ENCODE results near the gene MYL10.
"Not testable (repeated sequence)": the region's sequence is repeated elsewhere in the genome, so short reads cannot be mapped to it uniquely, and the experiment has no call there.

Gene MYL10

DNA sequence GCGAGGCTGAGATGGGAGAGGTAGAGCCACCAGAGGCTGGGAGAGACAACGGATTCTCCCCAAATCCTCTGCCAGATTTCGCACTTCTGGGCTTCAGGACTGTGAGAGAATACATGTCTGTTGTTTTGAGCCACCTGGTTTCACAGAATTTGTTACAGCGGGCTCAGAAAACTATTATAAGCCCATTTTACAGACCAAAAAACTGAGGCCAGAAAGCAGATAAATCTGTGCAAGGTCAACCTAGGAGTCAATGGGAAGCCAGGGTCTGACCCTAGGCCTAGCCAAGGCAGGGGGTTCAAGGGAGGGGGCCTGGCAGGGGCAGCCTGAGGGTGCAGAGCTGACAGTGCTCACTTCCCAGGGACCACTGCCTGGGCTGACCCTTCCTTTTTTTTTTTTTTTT is 8.7 kb downstream of the MYL10 start:
- no peak for FAIRE-seq
- no peak for DNase-seq (ENCODE audit: low spot score)

DNA sequence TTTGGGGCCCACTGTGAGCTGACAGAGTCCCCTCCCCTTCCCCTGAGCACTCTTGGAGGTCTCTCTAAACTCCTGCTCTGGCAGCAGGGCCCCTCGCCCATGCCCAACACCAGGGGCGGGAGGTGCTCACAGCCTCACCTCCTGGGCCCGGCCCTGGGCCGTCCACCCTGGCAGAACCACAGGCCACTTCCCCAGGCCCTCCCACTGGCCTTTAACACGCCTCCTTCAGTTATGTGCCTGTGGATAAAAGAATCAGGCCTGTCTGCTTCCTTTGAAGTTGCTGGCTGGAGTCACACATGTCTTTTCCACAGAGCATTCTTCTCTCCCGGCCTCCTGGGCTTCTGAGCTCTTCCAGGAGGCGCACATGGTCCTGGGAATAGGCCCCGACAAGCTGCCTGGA is 10.2 kb downstream of the MYL10 start:
- FAIRE-seq (no peak), DNase-seq (ENCODE audit: low spot score) (no peak)

- no peak for DNase-seq (ENCODE audit: low spot score)
- no peak for FAIRE-seq
These were observed 10.8 kb downstream of the MYL10 start for GRCh38 chr7:101618207-101618839.

- no peak for FAIRE-seq
These were observed 11.5 kb downstream of the MYL10 start for GRCh38 chr7:101617451-101618206.

GRCh38 chr7:101615446-101615845 is 13.7 kb downstream of the MYL10 start:
- DNase-seq (ENCODE audit: low spot score) = no peak
- no peak for FAIRE-seq

More at GRCh38 chr7:101617451-101618206, 11.5 kb downstream of the MYL10 start:
- no peak for DNase-seq (ENCODE audit: low spot score)

DNA sequence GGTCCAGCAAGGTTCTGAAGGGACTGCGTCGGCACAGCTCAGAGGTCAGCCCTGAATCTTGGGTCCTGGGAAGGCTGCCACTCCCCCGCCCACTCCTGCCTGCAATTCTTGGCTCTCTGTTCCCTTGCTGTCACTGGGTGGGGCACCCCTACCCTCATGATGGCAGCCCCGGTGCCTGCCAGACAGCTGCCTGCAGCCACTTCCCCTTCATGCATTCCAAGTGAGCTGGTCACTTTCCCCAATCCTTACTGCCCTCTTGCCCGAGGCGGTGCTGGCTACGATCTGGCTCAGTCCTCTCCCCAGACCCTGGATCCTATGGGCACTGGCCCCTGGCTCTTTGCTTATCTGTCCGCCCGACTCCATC is 14.2 kb downstream of the MYL10 start:
- FAIRE-seq = no peak
- no peak for DNase-seq (ENCODE audit: low spot score)

DNA sequence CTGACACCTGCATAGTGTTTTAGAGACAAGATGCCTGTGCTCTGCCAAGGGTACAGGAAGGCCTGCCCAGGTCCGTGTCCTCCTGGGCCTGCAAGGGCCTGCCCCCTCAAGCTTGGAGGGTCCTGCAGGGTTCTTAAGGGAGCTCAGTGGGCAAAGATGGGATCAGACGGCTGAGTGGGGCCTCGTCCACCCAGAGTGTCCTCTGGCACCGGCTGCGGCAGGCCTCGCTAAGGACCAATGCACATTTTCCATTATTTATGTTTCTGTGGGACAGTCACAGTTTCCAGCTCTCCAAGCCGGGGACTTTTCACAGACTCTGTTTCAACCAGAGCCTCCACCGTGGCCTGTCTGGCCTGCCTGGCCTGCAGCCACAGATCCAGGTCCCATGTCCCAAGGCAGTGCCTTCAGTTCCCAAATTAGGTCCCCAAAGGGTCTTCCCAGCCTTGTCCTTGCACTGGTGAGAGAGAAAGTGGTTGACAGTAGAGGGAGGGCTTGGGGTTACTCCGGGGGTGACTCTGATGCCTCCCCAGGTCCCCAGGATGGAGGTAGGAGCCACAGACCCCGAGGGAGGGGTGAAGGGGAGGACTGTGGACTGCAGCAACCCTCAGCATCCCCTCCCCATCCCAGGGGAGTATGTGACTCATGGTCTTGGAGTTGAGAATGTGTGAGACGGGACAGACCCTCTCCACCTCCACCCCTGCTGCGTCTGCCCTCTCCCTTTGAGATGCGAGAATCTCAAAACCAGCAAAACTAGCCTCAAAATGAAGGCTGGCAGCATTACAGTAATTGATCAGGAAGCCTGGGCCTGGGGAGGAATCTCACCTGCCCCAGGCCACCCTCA is 14.8 kb downstream of the MYL10 start:
- FAIRE-seq = no peak
- DNase-seq (ENCODE audit: low spot score) = no peak

- FAIRE-seq (no peak), DNase-seq (ENCODE audit: low spot score) (no peak)
These were observed 16.1 kb downstream of the MYL10 start for GRCh38 chr7:101612885-101613515.

DNA sequence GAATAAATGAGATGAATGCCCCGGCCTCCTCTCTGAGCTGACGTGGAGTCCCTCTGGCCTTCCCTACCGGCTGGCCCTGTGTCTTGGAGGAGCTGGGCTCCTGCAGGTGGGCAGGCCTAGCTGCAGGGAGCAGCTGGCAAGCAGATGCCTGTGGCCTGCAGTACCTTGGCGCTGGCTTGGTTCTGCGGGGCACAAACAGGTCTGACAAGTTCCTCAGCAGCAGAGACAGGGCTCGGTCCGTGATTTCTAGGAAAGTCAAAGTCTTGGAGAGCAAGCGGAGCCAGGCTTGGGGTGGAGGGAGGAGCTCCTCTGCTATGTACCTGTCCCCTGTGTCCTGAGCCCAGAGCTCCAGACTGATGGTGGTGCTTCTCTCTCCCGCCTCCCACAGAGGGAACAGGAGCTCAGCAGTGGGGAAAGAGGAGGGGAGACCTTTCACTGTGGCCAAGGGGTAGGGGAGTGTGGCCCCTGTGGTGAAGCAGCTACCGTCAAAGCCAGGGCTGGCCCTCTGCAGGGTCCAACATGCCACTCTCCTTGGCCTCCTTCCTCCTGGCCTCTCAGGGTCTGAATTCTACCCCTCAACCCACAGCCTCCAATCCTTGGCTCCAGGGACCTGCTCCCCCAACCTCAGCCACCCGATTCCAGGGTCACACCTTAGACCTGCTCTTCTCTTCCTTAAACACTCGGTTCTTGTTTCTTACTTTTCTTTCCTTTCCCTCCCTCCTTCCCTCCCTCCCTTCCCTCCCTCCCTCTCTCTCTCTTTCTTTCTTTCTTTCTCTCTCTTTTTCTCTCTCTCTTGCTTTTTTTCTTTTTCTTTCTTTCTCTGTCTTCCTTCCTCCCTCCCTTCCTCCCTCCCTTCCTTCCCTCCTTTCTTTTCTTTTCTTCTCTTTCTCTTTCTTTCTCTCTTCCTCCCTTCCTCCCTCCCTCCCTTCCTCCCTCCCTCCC is 20.1 kb downstream of the MYL10 start:
- DNase-seq (ENCODE audit: low spot score) (no peak), FAIRE-seq (no peak)

- no peak for DNase-seq (ENCODE audit: low spot score)
- no peak for FAIRE-seq
These were observed 22.6 kb downstream of the MYL10 start for GRCh38 chr7:101606498-101606923.

GRCh38 chr7:101605611-101606497 is 23.2 kb downstream of the MYL10 start:
- DNase-seq (ENCODE audit: low spot score) (no peak), FAIRE-seq (no peak)

DNA sequence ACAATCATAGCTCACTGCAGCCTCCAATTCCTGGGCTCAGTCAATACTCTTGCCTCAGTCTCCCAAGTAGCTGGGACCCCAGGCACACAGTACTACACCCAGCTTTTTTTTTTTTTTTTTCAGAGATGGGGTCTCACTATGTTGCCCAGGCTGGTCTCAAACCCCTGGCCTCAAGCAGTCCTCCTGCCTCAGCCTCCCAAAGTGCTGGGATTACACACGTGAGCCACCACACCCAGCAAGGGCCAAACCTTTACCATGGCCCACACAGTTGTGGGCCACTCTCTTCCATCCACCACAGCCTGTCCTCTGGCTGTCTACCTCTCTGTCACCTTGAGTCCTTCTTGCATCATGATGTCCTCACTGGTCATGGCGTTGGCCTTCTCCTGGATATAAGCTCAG is 24.2 kb downstream of the MYL10 start:
- not testable (repeated sequence) for FAIRE-seq; DNase-seq (ENCODE audit: low spot score)

GRCh38 chr7:101604331-101604933 is 24.7 kb downstream of the MYL10 start:
- DNase-seq (ENCODE audit: low spot score) (no peak), FAIRE-seq (no peak)

DNA sequence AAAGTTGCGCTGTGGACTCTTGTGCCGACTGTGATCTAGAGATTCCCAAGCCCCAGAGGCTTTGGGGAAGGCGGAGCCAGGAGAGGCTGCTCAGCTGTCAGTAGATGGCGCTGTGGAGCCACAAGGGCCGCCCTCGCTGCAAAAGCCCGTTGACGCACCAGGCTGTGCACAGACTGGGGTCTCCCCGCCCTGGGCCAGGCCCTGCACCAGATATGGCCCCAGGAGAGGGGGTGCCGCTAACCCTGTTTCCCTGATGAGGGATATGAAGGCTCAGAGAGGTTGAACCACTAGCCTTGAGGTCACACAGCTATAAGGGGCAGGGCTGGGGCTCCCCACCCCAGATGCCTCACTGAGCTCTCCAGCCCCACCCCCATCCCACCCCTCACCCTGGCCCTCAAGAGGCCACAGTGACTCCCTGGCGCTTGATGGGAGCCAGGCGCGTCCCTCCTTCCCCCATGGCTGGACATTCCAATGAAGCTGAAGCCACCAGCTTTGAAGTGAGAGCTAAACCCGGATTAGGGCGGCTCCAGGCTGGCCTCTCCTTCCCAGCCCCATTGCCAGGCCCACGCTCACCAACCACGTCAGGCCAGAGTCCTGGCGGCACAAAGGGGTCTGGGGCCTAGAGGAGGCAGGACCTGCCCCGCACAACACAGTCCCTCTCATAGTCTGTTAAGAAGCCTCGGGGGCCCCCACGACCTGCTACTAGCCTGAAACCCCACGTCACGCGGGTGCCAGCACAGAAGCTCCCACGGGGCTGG is 26.4 kb downstream of the MYL10 start:
- no peak for FAIRE-seq
- DNase-seq (ENCODE audit: low spot score) = peak; percentile 68

DNA sequence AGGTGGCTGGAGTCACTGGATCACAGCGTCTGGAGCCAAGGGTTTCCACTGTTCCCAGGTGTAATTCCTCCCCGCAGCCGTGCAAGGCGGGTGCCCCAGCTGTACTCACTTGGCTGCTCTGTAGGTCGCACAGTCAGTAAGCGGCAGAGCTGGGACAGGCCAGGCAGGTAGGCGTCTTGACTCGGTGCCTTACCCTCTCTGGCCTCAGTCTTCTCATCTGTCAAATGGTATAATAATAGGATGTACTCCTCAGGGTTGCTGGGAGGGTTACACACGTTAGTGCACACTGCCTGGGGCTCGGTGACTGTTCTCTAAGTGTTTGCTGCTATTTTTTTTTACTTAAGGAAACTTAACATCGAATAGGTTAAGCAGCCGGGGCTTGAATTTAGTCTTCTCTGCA is 27.0 kb downstream of the MYL10 start:
- no peak for DNase-seq (ENCODE audit: low spot score)
- no peak for FAIRE-seq

GRCh38 chr7:101599787-101600186 is 29.3 kb downstream of the MYL10 start:
- FAIRE-seq (no peak), DNase-seq (ENCODE audit: low spot score) (no peak)

GRCh38 chr7:101598986-101599771 is 29.9 kb downstream of the MYL10 start:
- DNase-seq (ENCODE audit: low spot score) (no peak), FAIRE-seq (no peak)
